Naive B cell (primary cell): ENCODE data around the gene PAK2. TPM values are rescaled to one million over a fixed set of nuclear protein-coding genes. Genes with fewer than 3 reads are reported as not detected.
A peak's percentile ranks its signal among the peaks of the same experiment; 100 is the strongest.

ENCODE experiments used
- ATAC-seq, 2 donors: fragments of 150-1000 bp; cut with Tn5 transposase; 2 replicates each; pipeline ENCODE4 v1.10.0; 2021; ENCODE audit warnings: low read depth in 2 of 2, mild to moderate bottlenecking in 2 of 2, moderate library complexity in 2 of 2
- DNase-seq: peaks from one replicate; pipeline ENCODE4 v3.0.0; 2022
- H3K27ac Mint-ChIP-seq, 6 donors: one replicate each; pipeline ENCODE4 v1.8.0; 2020 to 2022; ENCODE audit warnings: mild to moderate bottlenecking in 6 of 6, mixed read lengths in 6 of 6, moderate library complexity in 5 of 6, inconsistent platforms in 2 of 6
- H3K27me3 Mint-ChIP-seq, 3 donors: one replicate each; pipeline ENCODE4 v1.8.0; 2021 to 2022; ENCODE audit warnings: mixed read lengths in 3 of 3, mild to moderate bottlenecking in 1 of 3
- H3K36me3 Mint-ChIP-seq, 2 donors: one replicate each; pipeline ENCODE4 v1.8.0; 2020 to 2022; ENCODE audit warnings: mixed read lengths in 2 of 2, inconsistent platforms in 1 of 2, mild to moderate bottlenecking in 1 of 2
- H3K4me1 Mint-ChIP-seq, 3 donors: one replicate each; pipeline ENCODE4 v1.8.0; 2020 to 2022; ENCODE audit warnings: mixed read lengths in 3 of 3, inconsistent platforms in 1 of 3, mild to moderate bottlenecking in 1 of 3, moderate library complexity in 1 of 3
- H3K4me3 Mint-ChIP-seq, 8 donors: one replicate each; pipeline ENCODE4 v1.8.0; 2020 to 2022; ENCODE audit warnings: mild to moderate bottlenecking in 8 of 8, mixed read lengths in 8 of 8, moderate library complexity in 8 of 8, inconsistent platforms in 2 of 8
- H3K9me3 Mint-ChIP-seq, 7 donors: one replicate each; pipeline ENCODE4 v1.8.0; 2020 to 2022; ENCODE audit warnings: mixed read lengths in 7 of 7, mild to moderate bottlenecking in 5 of 7, inconsistent platforms in 2 of 7, moderate library complexity in 1 of 7
- polyA plus RNA-seq, 6 donors: library from polyadenylated mRNA; unstranded; fragments of 300-500 nt; fragmentation: Illumina TruSeq; gene quantifications; one replicate each; pipeline ENCODE4 v1.2.3, GENCODE V29; 2021; ENCODE audit warnings: low read depth in 6 of 6

PAK2 gene
- 10 to 100 TPM; 37.4 to 47.7 (median 41.8) TPM for polyA plus RNA-seq

DNA sequence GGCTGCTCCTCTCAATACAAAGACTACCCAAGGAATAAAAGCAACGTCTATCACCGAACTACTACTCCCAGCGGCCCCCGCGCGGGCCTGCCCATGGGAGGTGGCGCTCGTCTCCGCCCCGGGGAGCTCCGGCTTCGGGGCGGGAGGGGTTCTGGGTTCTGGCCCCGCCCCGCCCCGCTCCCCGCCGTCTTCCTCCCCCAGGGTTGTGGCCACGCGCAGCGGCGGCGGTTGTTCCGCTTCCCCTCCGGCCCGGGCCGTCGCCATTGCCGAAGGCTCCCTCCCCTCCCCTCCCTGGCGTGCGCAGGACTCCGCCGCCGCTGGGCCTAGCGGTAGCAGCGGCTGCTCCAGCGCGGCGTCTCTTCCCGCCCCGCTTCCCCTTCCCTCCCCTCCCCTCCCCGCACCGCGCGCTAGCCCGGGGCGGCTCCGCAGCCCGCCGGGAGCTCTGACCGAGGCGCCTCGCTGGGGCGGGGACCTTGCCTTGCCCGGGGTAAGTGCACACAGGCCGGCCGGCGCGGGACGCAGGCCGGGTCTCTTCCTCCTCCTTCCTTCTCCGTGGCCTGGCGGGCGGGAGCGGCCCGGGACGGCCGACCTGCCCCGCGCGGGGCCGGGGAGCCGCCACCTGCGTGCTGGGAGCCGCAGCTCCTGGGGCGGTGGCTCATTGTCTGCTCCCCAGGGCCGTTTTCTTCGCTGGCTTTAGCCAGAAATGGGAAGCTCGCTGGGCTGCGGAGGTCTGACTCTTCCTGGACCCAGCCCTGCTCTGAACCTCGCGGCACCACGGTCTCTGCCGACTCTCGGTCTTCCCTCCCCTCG is at the start of gene PAK2:
TSS of gene PAK2 (plus strand) at position 187 of the 810 bp plus-strand sequence. CDS start 42,790 bp downstream, outside the sequence.
- peak within 1 kb of the TSS; percentile 91 to 100 (median 98) for H3K4me3 Mint-ChIP-seq
- H3K9me3 Mint-ChIP-seq: no peaks in the 10 kb centered on the region
- peak; percentile 89 for DNase-seq
- peaks cover 22 to 30% (median 24%) of the 10 kb centered on the region in 3 donors for H3K4me1 Mint-ChIP-seq
- H3K27me3 Mint-ChIP-seq: no peaks in the 10 kb centered on the region
- ATAC-seq: peak; percentile 82
- H3K27ac Mint-ChIP-seq: peak within 1 kb of the TSS; percentile 93 to 99 (median 96)
- H3K36me3 Mint-ChIP-seq: no peaks in the 10 kb centered on the region

GRCh38 chr3:196689941-196690660 is 49.6 kb upstream of the PAK2 start:
- Mint-ChIP-seq H3K36me3 (no peaks in the 10 kb centered on the region), H3K27ac (peak overlapping the region in 2 of 6 donors; percentile 81), H3K27me3 (no peaks in the 10 kb centered on the region), H3K9me3 (no peaks in the 10 kb centered on the region), H3K4me3 (peak overlapping the region in 1 of 8 donors; percentile 54), H3K4me1 (peaks cover 15 to 24% (median 20%) of the 10 kb centered on the region in 3 donors)
- DNase-seq (no peak), ATAC-seq (no peak)

DNA sequence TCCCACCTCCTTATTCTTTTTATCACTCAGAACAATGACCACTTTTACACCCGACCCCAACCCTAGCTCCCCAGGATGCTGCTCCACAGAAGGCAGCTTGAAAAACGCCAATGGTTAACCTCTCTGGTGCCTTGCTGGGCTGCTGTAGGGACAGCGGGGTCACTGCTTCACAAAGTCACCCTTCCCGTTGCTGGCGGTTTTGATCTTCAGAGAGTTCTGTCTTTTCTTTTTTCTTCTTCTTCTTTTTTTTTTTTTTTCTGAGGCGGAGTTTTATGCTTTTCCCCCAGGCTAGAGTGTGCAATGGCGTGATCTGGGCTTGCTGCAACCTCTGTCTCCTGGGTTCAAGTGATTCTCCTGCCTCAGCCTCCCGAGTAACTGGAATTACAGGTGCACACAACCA is 48.3 kb upstream of the PAK2 start:
- no peak overlapping the region for H3K4me3 Mint-ChIP-seq
- H3K4me1 Mint-ChIP-seq: peaks cover 12 to 26% (median 21%) of the 10 kb centered on the region in 3 donors
- DNase-seq (no peak), ATAC-seq (no peak)
- no peaks in the 10 kb centered on the region for H3K9me3 Mint-ChIP-seq
- H3K36me3 Mint-ChIP-seq: no peaks in the 10 kb centered on the region
- no peaks in the 10 kb centered on the region for H3K27me3 Mint-ChIP-seq
- H3K27ac Mint-ChIP-seq: peak overlapping the region in 1 of 6 donors; percentile 52

- H3K4me3 Mint-ChIP-seq: no peak overlapping the region
- H3K36me3 Mint-ChIP-seq: no peaks in the 10 kb centered on the region
- H3K9me3 Mint-ChIP-seq: peaks cover 0 to 4% (median 0%) of the 10 kb centered on the region in 7 donors
- ATAC-seq (peak; percentile 64 to 72), DNase-seq (peak; percentile 30)
- H3K27me3 Mint-ChIP-seq: no peaks in the 10 kb centered on the region
- H3K27ac Mint-ChIP-seq: peak overlapping the region in 3 of 6 donors; percentile 67 to 81 (median 74)
- H3K4me1 Mint-ChIP-seq: peaks cover 11 to 24% (median 19%) of the 10 kb centered on the region in 3 donors
Observed at GRCh38 chr3:196694202-196694638, 45.4 kb upstream of the PAK2 start.

DNA sequence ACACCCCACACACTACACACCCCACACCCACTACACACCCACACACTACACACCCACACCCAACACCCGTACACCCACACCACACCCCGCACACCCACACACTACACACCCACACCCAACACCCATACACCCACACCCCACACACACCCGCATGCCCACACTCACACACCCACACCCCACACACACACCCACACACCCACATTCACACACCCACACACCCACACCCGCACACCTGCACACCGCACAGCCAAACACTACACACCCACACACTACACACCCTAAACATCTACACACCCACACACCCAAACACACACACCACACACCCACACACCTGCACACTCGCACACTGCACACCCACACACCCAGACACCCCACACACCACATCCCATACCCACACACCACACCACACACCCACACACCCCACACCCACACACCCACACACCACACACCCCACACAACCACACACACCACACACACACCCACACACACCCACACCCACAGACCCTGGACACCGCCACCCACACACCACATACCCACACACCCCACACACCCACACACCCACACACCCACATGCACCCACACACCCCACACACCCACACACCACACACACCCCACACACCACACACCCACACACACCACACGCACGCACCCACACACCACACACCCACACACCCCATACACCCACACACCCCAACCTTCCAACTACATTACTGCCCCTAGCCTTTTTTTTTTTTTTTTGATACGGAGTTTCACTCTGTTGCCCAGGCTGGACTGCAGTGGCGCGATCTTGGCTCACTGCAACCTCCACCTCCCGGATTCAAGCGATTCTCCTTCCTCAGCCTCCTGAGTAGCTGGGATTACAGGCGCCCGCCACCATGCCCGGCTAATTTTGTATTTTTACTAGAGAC is 44.5 kb upstream of the PAK2 start:
- no peak for ATAC-seq
- H3K27me3 Mint-ChIP-seq: no peaks in the 10 kb centered on the region
- DNase-seq: no peak
- H3K4me1 Mint-ChIP-seq: peaks cover 11 to 24% (median 19%) of the 10 kb centered on the region in 3 donors
- no peak overlapping the region for H3K4me3 Mint-ChIP-seq
- H3K9me3 Mint-ChIP-seq: peaks cover 0 to 4% (median 0%) of the 10 kb centered on the region in 7 donors
- no peaks in the 10 kb centered on the region for H3K36me3 Mint-ChIP-seq
- peak overlapping the region in 4 of 6 donors; percentile 18 to 86 (median 54) for H3K27ac Mint-ChIP-seq

GRCh38 chr3:196695849-196696226 is 43.8 kb upstream of the PAK2 start:
- H3K27me3 Mint-ChIP-seq: no peaks in the 10 kb centered on the region
- peaks cover 11 to 24% (median 19%) of the 10 kb centered on the region in 3 donors for H3K4me1 Mint-ChIP-seq
- no peaks in the 10 kb centered on the region for H3K36me3 Mint-ChIP-seq
- peak overlapping the region in 4 of 6 donors; percentile 18 to 97 (median 59) for H3K27ac Mint-ChIP-seq
- H3K4me3 Mint-ChIP-seq: no peak overlapping the region
- DNase-seq (no peak), ATAC-seq (no peak)
- H3K9me3 Mint-ChIP-seq: peaks cover 0 to 4% (median 0%) of the 10 kb centered on the region in 7 donors

GRCh38 chr3:196697270-196697669 is 42.4 kb upstream of the PAK2 start:
- H3K4me1 Mint-ChIP-seq: peaks cover 11 to 24% (median 19%) of the 10 kb centered on the region in 3 donors
- no peaks in the 10 kb centered on the region for H3K27me3 Mint-ChIP-seq
- H3K4me3 Mint-ChIP-seq: peak overlapping the region in 1 of 8 donors; percentile 41
- ATAC-seq (peak; percentile 59 to 76), DNase-seq (no peak)
- H3K9me3 Mint-ChIP-seq: peaks cover 0 to 4% (median 0%) of the 10 kb centered on the region in 7 donors
- no peaks in the 10 kb centered on the region for H3K36me3 Mint-ChIP-seq
- peak overlapping the region in 4 of 6 donors; percentile 62 to 75 (median 69) for H3K27ac Mint-ChIP-seq

DNA sequence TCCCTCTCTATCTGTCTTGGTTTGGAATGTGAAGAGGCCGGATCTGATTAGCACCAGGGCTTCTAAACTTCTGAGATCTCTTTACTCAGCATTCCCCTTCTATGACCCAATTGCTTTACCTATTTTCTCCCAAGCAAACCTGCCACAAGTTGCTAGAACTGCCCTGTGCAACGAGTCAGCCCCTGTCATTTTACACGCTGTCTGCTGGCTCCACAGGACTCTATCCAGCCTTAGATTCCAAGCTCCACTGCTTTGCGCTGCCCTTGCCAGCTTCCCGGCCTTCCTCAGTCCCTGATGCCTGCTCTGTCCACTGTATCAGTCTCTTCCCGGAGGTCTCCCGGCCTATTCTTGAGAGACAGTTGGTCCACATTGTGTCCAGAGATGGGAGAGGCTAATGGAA is 39.9 kb upstream of the PAK2 start:
- Mint-ChIP-seq H3K4me1 (peaks cover 11 to 19% (median 15%) of the 10 kb centered on the region in 3 donors), H3K27me3 (no peaks in the 10 kb centered on the region), H3K27ac (peak overlapping the region in 2 of 6 donors; percentile 9 to 11), H3K4me3 (no peak overlapping the region), H3K9me3 (peaks cover 0 to 4% (median 0%) of the 10 kb centered on the region in 7 donors), H3K36me3 (no peaks in the 10 kb centered on the region)
- DNase-seq (no peak), ATAC-seq (no peak)

DNA sequence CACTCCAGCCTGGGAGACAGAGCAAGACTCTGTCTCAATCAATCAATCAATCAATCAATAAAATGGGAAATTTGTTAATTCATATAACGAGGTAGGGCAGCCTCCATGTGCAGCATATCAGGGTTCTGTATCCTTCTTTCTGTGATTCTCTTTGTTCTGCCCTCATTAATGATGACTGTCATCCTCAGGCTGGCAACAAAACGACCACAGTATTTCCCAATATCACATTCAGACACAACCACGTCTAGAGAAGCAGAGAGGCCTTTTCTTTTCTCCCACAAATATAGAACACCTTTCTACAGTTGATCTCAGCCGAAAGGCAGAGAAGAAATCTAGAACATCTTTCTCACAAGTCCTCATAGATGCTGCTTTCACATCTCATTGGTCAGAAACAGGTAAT is 38.9 kb upstream of the PAK2 start:
- Mint-ChIP-seq H3K27me3 (no peaks in the 10 kb centered on the region), H3K27ac (peak overlapping the region in 1 of 6 donors; percentile 60), H3K9me3 (peaks cover 0 to 4% (median 0%) of the 10 kb centered on the region in 7 donors), H3K4me3 (no peak overlapping the region), H3K4me1 (peaks cover 7 to 11% (median 10%) of the 10 kb centered on the region in 3 donors), H3K36me3 (no peaks in the 10 kb centered on the region)
- ATAC-seq (no peak), DNase-seq (no peak)

- Mint-ChIP-seq H3K27ac (no peak overlapping the region), H3K4me1 (peaks cover 3 to 6% (median 3%) of the 10 kb centered on the region in 3 donors), H3K4me3 (no peak overlapping the region), H3K36me3 (no peaks in the 10 kb centered on the region), H3K9me3 (no peaks in the 10 kb centered on the region), H3K27me3 (no peaks in the 10 kb centered on the region)
- ATAC-seq (no peak), DNase-seq (no peak)
Observed at GRCh38 chr3:196706327-196706726, 33.3 kb upstream of the PAK2 start.

GRCh38 chr3:196706731-196707130 is 32.9 kb upstream of the PAK2 start:
- Mint-ChIP-seq H3K36me3 (no peaks in the 10 kb centered on the region), H3K9me3 (no peaks in the 10 kb centered on the region), H3K4me3 (no peak overlapping the region), H3K4me1 (peaks cover 7 to 10% (median 7%) of the 10 kb centered on the region in 3 donors), H3K27ac (peak overlapping the region in 1 of 6 donors; percentile 13), H3K27me3 (no peaks in the 10 kb centered on the region)
- ATAC-seq (no peak), DNase-seq (no peak)

- Mint-ChIP-seq H3K9me3 (no peaks in the 10 kb centered on the region), H3K36me3 (no peaks in the 10 kb centered on the region), H3K27ac (no peak overlapping the region), H3K4me3 (no peak overlapping the region), H3K27me3 (no peaks in the 10 kb centered on the region), H3K4me1 (peaks cover 9 to 11% (median 9%) of the 10 kb centered on the region in 3 donors)
- ATAC-seq: no peak
- no peak for DNase-seq
Observed at GRCh38 chr3:196707566-196707965, 32.1 kb upstream of the PAK2 start.
